Measurements from ENCODE around the gene ARL8A.
"Not testable (repeated sequence)": the region's sequence is repeated elsewhere in the genome, so short reads cannot be mapped to it uniquely, and the experiment has no call there.

- TF ChIP-seq EZH2 (IDR thresholded peaks at IDR 0.05; ENCODE audit: borderline replicate concordance); CTCF (IDR thresholded peaks at IDR 0.05; ENCODE audit: poor library complexity): not testable (repeated sequence)
Observed at GRCh38 chr1:202167054-202167453, 22.5 kb upstream of the ARL8A start.

Data from hepatocyte (in vitro differentiated cells).